Activated T-cell treated with anti-CD3 and anti-CD28 coated beads for 1 hour (primary cell): ENCODE data around the gene TAGLN.

Source experiments
- DNase-seq: peaks from one replicate; pipeline ENCODE4 v3.0.0-alpha.2; 2020; ENCODE audit warnings: low read depth

TAGLN gene

DNA sequence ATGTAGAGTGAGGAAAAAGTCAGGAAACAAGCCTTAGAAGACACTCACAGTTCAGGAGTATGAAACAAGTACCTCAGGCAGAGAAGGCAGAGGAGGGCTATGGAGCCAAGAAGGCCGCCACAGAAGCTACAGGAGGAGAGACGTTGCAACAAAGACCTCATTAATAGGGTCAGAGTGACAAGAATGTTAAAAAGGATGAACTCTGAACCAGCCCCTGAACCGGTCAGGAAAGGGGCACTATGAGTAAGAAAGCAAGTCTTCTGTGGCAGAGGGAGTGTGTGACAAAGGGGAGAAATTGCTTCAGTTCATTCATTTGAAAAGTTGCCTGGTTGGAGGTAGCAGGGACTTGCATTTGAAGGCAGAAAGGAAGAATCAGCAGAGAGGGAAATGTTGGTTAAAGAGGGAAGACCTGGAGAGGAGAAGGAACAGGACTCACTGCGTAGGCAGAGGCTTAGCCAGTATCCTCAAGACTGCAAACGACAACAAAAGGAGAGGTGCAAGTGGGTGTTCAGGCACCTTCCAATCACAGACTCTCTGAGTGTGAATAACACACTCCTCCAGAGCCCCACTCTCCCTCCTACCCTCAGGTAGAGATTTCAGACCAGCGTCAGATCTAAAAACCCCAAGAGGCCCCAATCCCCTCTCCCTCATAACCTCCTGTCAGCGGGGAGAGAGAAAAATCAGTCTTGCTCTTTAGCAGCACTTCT, 15.4 kb downstream of the TAGLN start:
- no peak for DNase-seq

DNA sequence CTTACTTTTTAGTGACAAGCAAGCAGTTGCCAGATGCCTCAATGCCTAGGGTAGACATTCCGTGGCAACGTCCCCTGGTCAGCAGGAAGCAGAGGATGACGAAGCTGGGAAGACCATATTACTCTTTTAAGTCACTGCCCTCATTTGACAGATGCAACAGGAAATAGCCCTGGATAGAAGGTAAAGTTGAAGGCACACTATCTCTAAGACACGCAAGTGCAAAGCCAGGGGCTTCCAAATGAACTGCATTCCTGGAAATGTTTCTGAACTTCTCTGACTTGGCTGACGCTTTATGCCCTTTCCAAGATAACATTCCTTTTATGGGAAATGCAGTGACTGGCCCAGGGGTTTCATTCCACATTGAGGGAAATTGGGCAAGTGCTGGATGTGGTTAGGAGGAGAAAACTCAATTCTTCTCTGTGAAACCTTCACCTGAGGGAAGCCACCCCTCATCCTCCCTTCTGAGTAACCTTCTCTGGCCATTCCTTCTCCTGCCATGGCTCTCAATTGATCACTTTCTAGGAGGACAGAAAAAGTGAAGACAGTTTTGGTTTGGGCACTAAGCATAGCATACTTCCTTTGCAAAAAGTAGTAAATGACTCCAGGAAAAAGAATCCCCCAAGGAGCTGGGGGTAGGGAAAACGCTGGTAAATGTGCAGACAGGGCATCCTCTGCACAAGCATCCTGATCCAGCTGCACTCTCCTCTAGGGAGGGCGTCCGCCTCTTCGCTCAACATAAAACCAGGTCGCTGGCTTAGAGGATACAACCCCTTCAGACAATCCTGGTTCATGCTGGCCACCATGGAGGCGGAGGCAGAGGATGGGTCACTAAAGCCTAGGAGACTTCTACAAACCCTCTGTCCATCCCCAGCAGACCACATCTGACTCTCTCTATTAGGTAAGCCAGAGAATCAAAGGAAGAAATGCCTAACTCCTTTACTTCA, 18.2 kb downstream of the TAGLN start:
- no peak for DNase-seq

DNA sequence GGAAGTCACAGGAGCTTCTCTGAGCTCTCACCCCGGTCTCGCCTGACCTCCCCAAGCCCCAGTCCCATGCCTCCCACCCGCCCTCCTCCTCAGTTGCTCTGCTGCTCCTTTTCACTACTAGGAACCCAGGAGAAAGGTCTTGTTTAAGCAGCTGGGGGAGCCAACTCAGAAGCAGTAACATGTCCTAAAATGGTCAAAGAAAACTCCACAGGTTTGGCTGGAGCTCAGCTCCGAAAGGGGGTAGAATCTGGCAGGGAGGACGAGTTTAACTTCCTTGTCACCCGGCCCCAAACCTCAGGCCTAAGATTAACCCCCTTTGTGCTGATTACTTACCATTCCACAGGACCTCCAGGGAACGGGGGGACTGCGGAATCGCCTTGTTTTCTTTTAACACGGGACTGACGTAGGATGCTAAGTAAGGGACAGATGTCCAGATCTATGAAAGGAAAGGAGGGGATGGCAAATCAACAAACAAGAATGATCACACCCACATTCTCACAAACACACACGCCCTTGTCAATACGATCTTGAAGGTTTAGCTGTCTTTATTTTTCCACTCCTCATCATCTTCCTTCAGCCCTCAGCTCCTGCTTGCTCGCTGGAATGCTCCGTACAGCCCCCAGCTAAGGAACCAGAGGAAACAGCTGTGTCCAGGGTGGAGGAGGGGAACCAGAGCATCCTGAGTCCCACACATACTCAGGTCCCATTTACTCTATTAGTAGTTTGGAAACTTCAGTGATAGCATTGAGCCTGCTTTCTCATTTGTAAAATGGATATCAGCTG, 19.2 kb downstream of the TAGLN start:
- DNase-seq: no peak

DNA sequence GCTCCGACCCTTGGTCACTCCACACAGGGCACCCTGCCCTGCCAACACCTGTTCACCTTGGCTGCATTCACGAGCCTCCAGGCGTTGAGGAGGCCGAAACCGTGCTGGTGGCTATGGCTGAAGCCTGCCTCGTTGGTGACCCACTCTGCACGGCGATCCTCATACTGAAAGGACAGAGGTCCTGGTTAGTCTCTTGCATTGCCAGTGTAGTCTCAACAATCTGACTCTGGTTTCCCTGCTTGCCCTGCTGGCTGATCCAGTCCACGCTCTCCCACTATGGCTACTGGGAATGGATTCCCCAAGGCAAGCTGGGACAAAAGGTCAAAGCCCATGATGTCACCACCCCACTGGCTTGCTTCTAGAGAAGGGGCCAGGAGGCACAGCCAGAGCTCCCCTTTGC, 19.8 kb downstream of the TAGLN start:
- no peak for DNase-seq

DNA sequence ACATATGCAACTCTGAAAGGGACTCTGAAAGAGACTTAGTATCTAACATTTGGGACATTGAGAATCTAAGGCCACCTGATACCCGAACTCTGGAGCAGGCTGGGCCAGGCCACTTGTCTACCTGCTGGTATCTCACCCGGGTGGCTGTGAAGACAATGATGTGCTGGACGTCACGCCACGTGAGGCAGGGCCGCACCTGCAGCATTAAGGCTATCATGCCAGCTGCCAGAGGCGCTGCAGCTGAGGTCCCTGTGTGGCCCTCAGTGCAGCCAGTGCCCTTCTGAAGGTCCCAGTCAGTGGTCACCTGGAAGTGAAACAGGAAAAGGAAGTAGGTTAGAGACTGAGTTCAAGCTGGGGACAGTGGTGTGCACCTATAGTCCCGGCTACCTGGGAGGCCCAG, 20.3 kb downstream of the TAGLN start:
- DNase-seq: no peak

DNA sequence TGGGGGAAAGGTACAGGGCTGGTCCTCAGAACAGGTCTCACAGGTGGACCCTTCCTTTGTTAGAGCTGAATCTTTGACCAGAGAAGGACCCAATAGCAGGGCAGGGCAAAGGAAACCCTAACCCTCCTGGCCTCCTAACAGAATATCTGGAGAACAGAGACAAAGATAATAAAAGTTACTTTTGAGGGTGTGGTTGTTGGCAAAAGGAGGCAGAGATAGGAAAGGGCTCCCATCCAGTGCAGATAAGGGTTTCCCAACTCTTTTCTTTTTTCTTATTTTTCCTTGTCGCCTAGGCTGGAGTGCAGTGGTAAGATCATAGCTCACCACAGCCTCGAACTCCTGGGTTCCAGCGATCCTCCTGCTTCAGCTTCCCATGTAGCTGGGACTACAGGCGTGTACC, 20.8 kb downstream of the TAGLN start:
- DNase-seq: no peak

DNA sequence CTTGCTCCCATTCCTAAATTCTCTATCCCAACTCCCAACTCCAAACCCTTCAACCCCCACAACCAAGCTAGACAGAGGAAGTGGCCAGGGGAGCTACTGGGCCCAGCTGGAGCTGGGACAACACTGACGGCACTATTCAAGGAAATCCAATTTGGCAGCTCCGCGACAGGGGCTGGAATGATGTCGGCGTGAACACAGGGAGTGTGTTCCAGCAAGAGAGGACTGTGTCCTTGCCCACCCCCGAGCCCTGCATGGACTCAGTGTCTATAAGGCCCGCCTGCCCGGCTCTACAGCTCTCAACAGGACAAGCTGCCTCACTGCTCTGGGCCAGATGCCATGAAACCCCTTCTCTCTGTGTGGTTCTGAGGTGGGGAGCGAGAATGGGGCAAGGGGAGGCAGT, 21.4 kb downstream of the TAGLN start:
- no peak for DNase-seq

DNA sequence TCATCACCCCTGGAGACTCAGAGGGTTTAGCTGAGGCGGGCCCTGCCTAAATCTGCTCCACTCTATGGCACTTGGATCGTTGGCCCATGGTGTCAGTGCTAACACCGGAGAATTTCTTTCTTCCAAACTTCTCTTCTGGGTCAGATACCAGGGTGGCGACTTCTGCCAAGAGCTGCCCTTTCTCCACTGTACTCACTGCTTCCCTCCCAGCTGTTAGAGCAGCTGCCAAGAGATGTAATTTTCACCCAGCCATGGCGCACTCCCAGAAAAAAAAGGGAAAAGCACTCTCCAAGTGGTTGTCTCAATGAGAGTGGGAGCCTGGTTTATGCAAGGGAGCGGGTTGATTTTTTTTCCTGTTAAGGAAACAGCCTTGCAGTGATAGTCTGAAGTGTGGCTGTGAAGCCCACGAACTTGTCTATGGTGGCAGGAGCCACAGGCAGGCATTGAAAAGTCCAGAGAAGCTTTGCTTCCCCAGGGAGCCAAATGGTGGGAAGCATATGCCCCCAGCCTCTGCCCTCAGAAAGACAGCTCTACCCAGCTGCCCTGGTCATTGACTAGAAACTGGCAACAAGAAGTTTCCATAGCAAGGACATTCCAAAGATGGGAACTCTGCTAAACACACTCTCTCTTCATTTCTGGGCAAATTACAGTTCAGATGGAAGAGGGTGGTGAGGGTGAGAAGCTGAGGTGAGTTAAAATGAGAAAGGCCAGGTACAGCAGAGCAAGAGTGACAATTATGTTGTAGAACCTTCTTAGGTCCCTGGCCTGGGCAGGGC, 22.0 kb downstream of the TAGLN start:
- no peak for DNase-seq

DNA sequence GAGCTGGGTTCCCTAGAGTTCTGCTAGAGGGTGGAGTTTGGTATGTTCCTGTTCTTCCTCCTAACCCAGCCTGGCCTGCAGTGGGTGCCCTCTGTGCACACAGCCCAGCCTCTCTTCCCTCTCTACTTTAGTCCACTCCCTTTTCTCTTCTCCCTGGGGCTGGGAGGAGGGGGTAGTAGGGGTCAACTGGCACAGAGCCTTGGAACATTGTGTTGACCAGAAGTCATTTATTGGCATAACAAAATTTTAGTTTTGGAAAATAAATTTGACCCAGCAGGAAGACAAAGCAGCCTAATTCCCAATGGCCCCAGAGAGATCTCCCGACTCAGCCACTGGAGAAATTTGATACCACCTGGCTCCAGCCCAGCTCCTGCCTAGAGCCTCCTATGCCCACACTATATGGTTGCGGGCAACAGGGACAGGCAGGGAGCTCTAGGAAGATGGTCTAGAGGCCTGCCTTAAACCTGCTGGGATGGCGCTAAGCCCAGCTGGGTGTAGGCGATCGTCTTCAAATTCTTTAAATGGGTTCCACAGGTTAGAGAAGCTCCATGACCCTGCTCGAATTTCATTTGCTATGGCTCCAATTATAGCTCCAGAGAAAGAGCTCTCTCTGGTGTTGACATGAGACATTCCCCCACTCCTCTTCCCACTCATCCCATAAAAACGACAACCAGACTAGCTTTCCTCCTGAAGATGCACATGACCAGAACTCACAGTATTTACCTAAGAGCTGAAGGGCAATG, 22.8 kb downstream of the TAGLN start:
- DNase-seq: no peak

DNA sequence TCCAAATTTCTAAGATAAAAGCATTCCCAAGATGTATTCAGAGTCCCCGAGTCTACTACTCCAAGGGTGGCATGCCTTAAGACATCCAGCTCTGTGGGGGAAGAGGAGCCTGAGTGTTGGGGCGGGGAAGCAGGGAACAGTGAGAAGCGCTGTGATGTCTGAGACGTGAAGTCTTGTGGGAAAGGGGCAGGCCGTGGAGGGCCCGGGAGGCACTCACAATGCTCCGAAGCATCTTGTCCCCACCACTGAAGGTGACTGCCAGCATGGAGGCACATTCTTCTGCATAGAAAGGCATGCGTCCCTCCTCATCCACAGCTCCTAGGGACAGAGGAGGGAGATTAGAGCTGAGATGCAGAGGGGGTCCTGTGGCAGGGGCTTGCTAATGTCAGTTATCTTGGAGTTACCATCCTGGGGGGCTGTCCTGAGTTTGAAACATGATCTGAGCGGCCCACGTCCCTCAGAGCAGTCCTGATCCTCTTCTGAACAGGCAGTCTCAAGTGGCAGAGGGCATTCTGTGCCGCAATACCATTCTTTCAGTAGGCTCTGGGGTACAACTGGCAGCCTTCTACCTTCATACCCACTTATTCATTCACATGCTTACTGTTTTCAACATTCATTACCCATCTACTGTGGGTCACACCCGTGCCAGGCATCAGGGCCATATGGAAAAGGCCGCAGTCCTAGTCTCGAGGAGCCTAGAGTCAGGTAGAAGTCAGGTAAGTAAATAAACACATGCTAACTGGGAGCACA, 24.0 kb downstream of the TAGLN start:
- DNase-seq: no peak

DNA sequence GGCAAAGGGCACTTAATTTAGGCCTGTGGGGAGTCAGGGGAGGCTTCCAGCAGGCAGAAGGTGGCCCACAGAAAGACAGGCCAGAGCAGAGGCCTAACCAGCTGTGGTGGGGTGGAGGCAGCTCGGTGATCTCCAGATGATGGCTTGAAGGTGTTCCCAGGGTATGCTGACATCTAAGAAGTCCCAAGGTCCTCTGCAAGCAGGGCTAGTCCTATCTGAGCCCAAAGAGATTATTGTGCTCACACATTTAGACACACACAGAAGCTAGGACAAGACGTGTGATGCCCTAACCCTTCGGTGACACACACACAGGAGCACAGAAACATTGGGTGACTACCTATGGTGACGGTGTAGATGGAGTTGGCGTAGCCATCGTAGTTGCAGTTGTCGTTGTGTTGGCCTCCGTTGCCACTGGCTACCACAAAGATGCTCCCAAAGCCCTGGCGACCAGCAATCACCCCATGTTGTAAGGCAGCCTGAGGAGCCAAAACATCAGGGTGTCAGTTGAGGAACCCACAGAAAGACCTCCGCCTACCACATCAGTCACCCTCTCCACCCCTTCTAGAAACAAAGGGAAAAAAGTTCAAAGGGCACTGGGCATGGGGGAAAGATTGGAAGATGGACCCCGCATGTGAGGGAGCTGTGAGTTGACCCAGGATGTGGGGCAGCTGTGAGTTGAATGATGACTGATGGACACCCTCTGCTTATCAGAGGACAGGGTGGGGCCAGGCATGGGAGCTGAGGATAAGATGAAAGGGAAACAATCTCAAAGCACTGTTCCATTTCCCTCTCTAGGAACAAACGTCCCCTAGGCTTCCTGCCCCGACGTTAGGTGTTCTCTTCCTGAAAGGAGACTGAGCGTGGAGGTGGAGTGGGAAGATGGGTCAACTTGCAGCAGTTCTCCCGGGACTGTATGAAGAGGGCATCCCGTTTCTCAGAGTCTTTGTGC, 24.8 kb downstream of the TAGLN start:
- DNase-seq: no peak

DNA sequence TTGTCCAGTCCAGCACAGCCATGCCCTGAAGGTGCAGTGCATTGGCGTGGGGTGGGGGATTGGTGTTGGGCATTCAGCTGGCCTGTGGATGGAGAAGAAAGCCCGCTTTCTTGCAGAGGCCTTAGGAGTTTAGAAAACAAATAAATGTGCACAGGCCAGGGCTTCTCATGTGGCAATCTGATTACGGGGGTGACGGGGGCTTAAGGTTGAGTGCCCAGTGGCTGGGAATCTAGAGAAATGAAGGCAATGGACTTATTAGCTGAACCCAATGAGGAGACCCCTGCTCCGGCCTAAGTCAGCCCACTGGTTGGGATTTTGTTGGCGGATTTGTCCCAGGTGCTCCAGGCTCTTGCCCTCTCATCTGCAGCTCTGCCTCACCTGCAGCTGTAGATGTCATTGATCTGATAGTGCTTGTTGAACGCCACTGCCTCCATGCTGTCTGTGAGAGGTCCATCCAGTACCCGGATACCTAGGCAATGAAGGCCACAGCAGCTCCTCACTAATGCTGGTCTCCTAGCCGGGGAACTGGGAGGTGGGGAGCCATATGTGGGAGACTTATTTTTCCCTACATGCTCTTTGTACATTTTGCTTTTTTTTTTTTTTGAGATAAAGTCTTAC, 26.5 kb downstream of the TAGLN start:
- DNase-seq: no peak

DNA sequence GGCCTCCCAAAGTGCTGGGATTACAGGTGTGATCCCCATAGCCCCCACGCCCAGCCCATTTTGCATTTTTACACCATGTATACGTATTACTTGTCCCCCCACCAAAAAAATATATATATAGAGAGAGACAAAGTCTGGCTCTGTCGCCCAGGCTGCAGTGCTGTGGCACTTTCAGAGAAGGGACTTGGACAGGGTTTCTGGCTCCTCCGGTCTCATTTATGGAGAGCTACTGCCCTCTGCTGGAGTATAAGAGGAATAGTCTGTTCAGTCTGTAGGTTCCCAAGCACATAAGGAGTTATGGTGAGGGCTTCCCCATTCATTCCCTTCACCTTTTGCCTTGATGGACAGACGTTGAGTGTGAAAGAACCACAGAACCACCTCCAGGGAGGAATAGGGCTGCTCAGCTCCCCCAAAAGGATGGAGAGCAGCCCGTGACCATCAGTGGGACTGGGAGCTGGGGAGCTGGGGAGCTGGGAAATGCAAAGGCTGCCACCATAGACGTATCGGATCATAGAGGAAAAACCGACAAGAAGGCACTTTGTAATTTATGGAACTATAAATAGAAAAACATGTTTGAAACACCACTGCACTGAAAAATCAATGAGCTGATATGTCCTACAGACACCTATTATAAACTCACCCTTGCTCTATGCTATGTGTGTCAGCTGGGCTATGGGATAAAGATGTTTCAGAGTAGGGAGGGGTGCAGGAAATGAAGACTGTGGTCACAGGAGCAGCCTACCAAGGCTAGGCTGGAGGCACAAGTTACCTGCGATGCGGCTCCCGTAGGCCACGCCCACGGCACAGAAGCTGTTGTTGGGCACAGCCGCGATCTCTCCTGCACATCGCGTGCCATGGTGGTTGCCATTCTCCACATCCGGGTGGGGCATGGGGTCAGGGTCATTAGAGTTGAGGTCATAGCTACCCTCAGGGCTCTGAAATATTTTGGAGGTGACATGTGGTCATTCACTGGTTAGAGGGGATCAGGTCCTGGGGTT, 27.5 kb downstream of the TAGLN start:
- no peak for DNase-seq

DNA sequence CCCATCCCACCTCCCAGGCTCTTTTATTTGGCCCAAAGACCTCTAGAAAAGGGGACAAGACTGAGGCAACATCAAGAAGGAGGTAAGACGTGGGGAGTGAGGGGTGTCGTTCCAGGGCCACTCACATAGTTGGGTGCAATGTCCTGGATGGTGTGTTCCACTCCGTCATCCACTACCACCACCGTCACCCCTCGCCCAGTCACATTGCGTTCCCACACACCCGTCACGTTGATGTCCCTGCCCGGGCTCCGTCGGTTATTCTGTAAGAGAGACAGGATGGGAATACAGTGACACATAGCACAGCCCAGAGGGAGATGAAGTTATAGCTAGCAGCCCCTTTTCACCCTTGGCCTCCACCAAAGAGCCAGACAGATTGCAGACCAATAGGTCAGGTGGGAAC, 28.9 kb downstream of the TAGLN start:
- DNase-seq: no peak

DNA sequence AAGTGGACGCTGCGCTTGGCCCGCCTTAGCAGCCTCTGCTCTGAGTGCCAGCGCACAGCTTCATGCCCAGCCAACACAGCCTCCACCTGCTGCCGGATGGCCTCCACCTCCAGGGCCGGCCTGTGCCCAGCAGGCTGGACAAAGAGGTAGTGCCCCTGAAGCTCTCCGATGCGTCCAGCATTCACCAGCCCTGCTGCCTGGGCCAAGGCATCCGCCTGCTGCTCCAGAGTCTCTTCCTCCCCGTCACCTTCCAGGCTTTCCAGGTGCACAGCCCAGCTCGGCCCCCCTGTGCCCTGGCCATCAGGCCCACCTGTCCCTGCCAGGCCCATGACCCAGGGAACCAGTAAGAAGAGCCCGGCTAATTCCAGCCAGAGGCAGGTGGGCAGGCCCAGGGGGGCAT, 30.2 kb downstream of the TAGLN start:
- no peak for DNase-seq

DNA sequence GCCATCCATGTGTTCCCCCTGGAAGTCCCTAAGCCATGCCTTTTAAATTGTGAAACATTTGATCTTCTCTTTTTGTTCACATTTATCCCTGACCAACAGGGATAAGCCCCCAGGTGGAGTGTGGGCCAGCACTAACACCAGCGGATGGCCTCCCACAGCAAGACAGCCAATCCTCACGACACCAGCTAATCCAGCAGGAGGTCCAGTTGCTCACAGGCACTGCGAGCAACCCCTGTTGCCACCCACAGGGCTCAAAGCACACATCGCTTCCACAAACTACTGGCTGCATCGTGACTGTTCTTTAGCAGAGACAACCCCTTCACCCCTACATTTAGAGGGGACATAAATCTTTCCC, 30.7 kb downstream of the TAGLN start:
- no peak for DNase-seq

DNA sequence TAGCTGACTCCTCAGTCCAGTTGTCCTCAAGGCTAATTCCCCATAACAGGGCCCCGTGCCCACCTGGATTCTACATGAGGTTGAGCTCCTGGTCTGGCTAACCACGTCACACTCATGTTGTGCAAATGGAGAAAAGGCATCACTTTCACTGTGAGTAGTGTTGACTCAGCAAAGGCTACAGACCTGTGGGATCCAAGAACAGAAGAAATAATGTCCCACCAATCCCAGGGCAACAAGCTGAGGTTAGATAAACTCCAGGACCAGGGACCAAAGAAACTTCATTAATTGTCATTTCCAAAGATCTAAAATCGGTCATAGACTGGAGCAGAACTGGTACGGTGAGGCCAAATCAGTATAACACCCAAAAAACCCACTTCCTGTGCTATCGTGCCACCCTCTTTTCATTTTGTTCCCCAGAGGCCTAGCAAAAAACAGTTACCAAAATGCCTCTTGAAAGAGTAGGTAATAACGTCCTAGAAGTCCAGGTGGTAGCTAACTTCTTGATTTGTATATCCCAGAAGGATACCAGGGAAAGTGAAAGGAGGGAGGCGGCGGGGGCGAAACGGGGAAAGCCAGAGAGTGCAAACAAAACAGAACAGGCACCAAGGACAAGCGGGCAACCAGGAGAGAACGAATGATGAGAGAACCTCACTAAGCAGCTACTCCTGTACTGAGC, 31.3 kb downstream of the TAGLN start:
- no peak for DNase-seq
